CD14-positive monocyte (primary cell): ENCODE results near the gene ZNF611. TPM values are rescaled to one million over a fixed set of nuclear protein-coding genes. Genes with fewer than 3 reads are reported as not detected.
A peak's percentile ranks its signal among the peaks of the same experiment; 100 is the strongest.

Experiments
- DNase-seq, 3 donors: peaks; one replicate each; pipeline ENCODE4 v3.0.0-alpha.2; 2011 to 2022
- H2AFZ ChIP-seq: 2 replicates; pipeline ENCODE4 v1.6.0; 2012; ENCODE audit warnings: mild to moderate bottlenecking, low read depth, low read length, inconsistent platforms; ENCODE audit not compliant: insufficient read depth, poor library complexity, severe bottlenecking
- H3K27ac ChIP-seq, 2 donors: 1 replicate in 1 of 2; 2 replicates in 1 of 2; pipeline ENCODE4 v1.5.1; 2012 to 2013; ENCODE audit warnings: low read length in 2 of 2, control low read depth in 1 of 2, inconsistent platforms in 1 of 2, low read depth in 1 of 2, mild to moderate bottlenecking in 1 of 2
- H3K27me3 ChIP-seq, 2 donors: one replicate each; pipeline versions ENCODE4 v1.6.0 to v1.6.1; 2011 to 2013; ENCODE audit warnings: low read length in 2 of 2; ENCODE audit not compliant: control insufficient read depth in 2 of 2, insufficient read depth in 2 of 2
- H3K36me3 ChIP-seq, 2 donors: replicated peaks in 1 of 2; 1 replicate in 1 of 2; 2 replicates in 1 of 2; pipeline versions ENCODE4 v1.5.1 to v1.6.1; 2012 to 2013; ENCODE audit warnings: low read length in 2 of 2, control low read depth in 1 of 2, inconsistent platforms in 1 of 2, mild to moderate bottlenecking in 1 of 2; ENCODE audit not compliant: insufficient read depth in 2 of 2, control insufficient read depth in 1 of 2
- H3K4me1 ChIP-seq, 2 donors: 1 replicate in 1 of 2; 2 replicates in 1 of 2; pipeline versions ENCODE4 v1.5.1 to v1.6.1; 2012 to 2013; ENCODE audit warnings: low read length in 2 of 2, control low read depth in 1 of 2, inconsistent platforms in 1 of 2, mild to moderate bottlenecking in 1 of 2, moderate library complexity in 1 of 2; ENCODE audit not compliant: insufficient read depth in 2 of 2, control insufficient read depth in 1 of 2
- H3K4me2 ChIP-seq: replicated peaks from 2 replicates; pipeline ENCODE3; 2012; ENCODE audit warnings: low read length, moderate library complexity, mild to moderate bottlenecking; ENCODE audit not compliant: poor library complexity, severe bottlenecking; ENCODE audit errors: extremely low read depth
- H3K4me3 ChIP-seq, 3 experiments: fragments of 200-600 bp in 1 of 3; sonication (generic) in 1 of 3; replicated peaks in 1 of 3; 1 replicate in 2 of 3; 2 replicates in 1 of 3; pipeline ENCODE4 v1.5.1; 2011 to 2013; ENCODE audit warnings: low read length in 3 of 3, mild to moderate bottlenecking in 3 of 3, control low read depth in 2 of 3, low read depth in 2 of 3, inconsistent platforms in 1 of 3, moderate library complexity in 1 of 3
- H3K79me2 ChIP-seq: 2 replicates; pipeline ENCODE4 v1.6.0; 2012; ENCODE audit warnings: mild to moderate bottlenecking, control low read depth, inconsistent platforms, low read length, moderate library complexity; ENCODE audit not compliant: insufficient read depth
- H3K9ac ChIP-seq: 2 replicates; pipeline ENCODE4 v1.6.0; 2017; ENCODE audit warnings: low read length, mild to moderate bottlenecking; ENCODE audit not compliant: insufficient read depth, poor library complexity, severe bottlenecking
- H3K9me3 ChIP-seq, 2 donors: replicated peaks in 1 of 2; 1 replicate in 1 of 2; 2 replicates in 1 of 2; pipeline versions ENCODE4 v1.5.1 to v1.6.1; 2012 to 2013; ENCODE audit warnings: low read length in 2 of 2, control low read depth in 1 of 2; ENCODE audit not compliant: control insufficient read depth in 1 of 2, insufficient read depth in 1 of 2
- H4K20me1 ChIP-seq: 2 replicates; pipeline ENCODE4 v1.6.0; 2012; ENCODE audit warnings: mild to moderate bottlenecking, low read length, control low read depth, moderate library complexity; ENCODE audit not compliant: insufficient read depth
- H3K27ac Mint-ChIP-seq, 7 donors: one replicate each; pipeline ENCODE4 v1.8.0; 2020; ENCODE audit warnings: mild to moderate bottlenecking in 7 of 7, mixed read lengths in 7 of 7, moderate library complexity in 6 of 7, inconsistent platforms in 2 of 7
- H3K27me3 Mint-ChIP-seq, 3 donors: one replicate each; pipeline ENCODE4 v1.8.0; 2021 to 2022; ENCODE audit warnings: low read depth in 3 of 3, mild to moderate bottlenecking in 3 of 3, mixed read lengths in 3 of 3, moderate library complexity in 3 of 3, inconsistent platforms in 1 of 3
- H3K36me3 Mint-ChIP-seq, 2 donors: one replicate each; pipeline ENCODE4 v1.8.0; 2020; ENCODE audit warnings: mixed read lengths in 2 of 2, inconsistent platforms in 1 of 2, mild to moderate bottlenecking in 1 of 2
- H3K4me1 Mint-ChIP-seq: one replicate; pipeline ENCODE4 v1.8.0; 2020; ENCODE audit warnings: mild to moderate bottlenecking, mixed read lengths
- H3K4me3 Mint-ChIP-seq, 2 donors: one replicate each; pipeline ENCODE4 v1.8.0; 2020; ENCODE audit warnings: mild to moderate bottlenecking in 2 of 2, mixed read lengths in 2 of 2, moderate library complexity in 1 of 2
- H3K9me3 Mint-ChIP-seq, 7 donors: one replicate each; pipeline ENCODE4 v1.8.0; 2020 to 2022; ENCODE audit warnings: mixed read lengths in 7 of 7, mild to moderate bottlenecking in 6 of 7, moderate library complexity in 6 of 7, inconsistent platforms in 2 of 7
- WGBS: methylation state at CpG from one replicate; pipeline ENCODE4 v1.1.5; 2013; ENCODE audit warnings: missing lambda C conversion rate; ENCODE audit not compliant: insufficient coverage; 5-methylcytosine and 5-hydroxymethylcytosine counted together
- intact Hi-C, 2 donors: fragments of 100-400 bp; cut with micrococcal nuclease; formaldehyde crosslinking; loops; one replicate each; pipeline versions ENCODE4 v1.15.0 to v1.15.1; 2023
- polyA plus RNA-seq, 3 donors: library from polyadenylated mRNA; depleted of rRNA in 1 of 3; unstranded in 2 of 3; stranded (reverse) in 1 of 3; fragments of 300-500 nt in 2 of 3; fragments of >200 nt in 1 of 3; fragmentation: Illumina TruSeq in 2 of 3; gene quantifications; 1 replicate in 2 of 3; 2 replicates in 1 of 3; pipeline ENCODE4 v1.2.3, GENCODE V29; 2012 to 2021
- TF ChIP-seq, protein P1 (sequence below): fragments of 200-600 bp; IDR thresholded peaks from one replicate; pipeline ENCODE4 v1.8.0; 2022; ENCODE audit warnings: antibody characterized with exemption, mild to moderate bottlenecking

The ZNF611 gene
- polyA plus RNA-seq, 3 donors: 5.5 to 20.2 (median 12.0) TPM

DNA sequence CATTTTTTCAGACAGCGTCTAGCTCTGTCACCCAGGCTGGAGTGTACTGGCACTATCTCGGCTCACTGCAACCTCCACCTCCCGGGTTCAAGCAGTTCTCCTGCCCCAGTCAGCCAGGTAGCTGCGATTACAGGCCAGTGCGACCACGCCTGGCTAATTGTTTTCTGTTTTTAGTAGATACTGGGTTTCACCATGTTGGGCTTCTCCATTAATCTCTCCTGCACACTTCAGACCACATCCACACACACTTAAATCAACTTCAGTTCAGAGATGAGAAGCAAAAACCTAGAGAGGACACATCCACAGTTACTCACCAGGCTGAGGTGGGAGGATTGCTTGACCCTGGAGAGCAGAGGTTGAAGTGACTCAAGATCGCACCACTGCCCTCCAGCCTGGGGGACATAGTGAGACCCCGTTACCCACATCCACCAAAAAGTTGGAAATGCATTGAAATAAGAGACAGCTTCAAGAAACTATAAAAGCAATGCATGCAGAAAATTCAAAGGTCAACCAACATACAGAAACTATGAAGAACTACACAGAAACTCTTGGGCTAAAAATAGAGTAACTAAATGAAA, 42.3 kb downstream of the ZNF611 start:
- intact Hi-C loops: loop anchor here in 1 of 2 donors (5.0 kb wide), 1 partner anchor 55 kb away; the partner anchor contains the start of gene ZNF83
- Mint-ChIP-seq H3K27ac (no peak overlapping the region), H3K36me3 (peaks cover 0 to 2% of the 10 kb centered on the region in 2 donors), H3K9me3 (peaks cover 8 to 65% (median 40%) of the 10 kb centered on the region in 7 donors), H3K4me1 (peaks cover 35% of the 10 kb centered on the region), H3K4me3 (no peak overlapping the region), H3K27me3 (peaks cover 0 to 10% (median 0%) of the 10 kb centered on the region in 3 donors)
- H4K20me1 ChIP-seq: no peaks in the 10 kb centered on the region
- H2AFZ ChIP-seq: no peak overlapping the region
- H3K27ac ChIP-seq: no peak overlapping the region
- H3K79me2 ChIP-seq: peaks cover 15% of the 10 kb centered on the region
- H3K4me2 ChIP-seq: no peak overlapping the region
- DNase-seq: no peak
- WGBS: no CpG with 5 or more reads among the region's 8 CpGs
- H3K27me3 ChIP-seq: no peaks in the 10 kb centered on the region
- peaks cover 0 to 26% of the 10 kb centered on the region in 2 donors for H3K9me3 ChIP-seq
- TF ChIP-seq, protein P1, sequence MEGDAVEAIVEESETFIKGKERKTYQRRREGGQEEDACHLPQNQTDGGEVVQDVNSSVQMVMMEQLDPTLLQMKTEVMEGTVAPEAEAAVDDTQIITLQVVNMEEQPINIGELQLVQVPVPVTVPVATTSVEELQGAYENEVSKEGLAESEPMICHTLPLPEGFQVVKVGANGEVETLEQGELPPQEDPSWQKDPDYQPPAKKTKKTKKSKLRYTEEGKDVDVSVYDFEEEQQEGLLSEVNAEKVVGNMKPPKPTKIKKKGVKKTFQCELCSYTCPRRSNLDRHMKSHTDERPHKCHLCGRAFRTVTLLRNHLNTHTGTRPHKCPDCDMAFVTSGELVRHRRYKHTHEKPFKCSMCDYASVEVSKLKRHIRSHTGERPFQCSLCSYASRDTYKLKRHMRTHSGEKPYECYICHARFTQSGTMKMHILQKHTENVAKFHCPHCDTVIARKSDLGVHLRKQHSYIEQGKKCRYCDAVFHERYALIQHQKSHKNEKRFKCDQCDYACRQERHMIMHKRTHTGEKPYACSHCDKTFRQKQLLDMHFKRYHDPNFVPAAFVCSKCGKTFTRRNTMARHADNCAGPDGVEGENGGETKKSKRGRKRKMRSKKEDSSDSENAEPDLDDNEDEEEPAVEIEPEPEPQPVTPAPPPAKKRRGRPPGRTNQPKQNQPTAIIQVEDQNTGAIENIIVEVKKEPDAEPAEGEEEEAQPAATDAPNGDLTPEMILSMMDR: no peak
- no peak overlapping the region for H3K9ac ChIP-seq
- H3K36me3 ChIP-seq: no peaks in the 10 kb centered on the region
- H3K4me1 ChIP-seq: peaks cover 31 to 32% of the 10 kb centered on the region in 2 donors
- no peak overlapping the region for H3K4me3 ChIP-seq

DNA sequence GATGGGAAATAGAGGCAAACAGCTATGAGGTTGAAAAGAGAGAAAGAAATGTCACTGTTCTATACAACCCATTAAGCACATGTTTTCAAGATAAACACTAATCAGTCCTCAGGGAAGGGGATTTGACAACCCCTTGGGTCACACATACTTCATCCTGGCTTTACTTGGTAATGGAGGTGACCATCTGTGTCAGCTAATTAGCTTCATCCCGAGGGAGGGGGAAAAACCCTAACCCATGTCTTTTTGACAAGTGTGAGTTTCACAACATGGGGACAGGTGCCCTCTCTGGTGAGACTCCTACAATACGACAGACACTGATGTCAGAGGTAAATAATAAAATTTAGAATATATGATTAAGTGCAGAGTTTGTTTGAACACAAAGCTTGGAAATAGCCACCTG, 43.1 kb downstream of the ZNF611 start:
- peaks cover 19% of the 10 kb centered on the region for H3K79me2 ChIP-seq
- H3K27me3 ChIP-seq: no peaks in the 10 kb centered on the region
- peaks cover 31 to 33% of the 10 kb centered on the region in 2 donors for H3K4me1 ChIP-seq
- peaks cover 35% of the 10 kb centered on the region for H3K4me1 Mint-ChIP-seq
- H4K20me1 ChIP-seq: no peaks in the 10 kb centered on the region
- peak overlapping the region; percentile 98 for H2AFZ ChIP-seq
- H3K27ac ChIP-seq: no peak overlapping the region
- intact Hi-C loops: loop anchor here in 1 of 2 donors (5.0 kb wide), 1 partner anchor 54 kb away; the partner anchor contains the start of gene ZNF83
- no CpG with 5 or more reads among the region's 2 CpGs for WGBS
- TF ChIP-seq, protein P1: no peak
- H3K27ac Mint-ChIP-seq: no peak overlapping the region
- peaks cover 0 to 10% (median 0%) of the 10 kb centered on the region in 3 donors for H3K27me3 Mint-ChIP-seq
- no peak overlapping the region for H3K9ac ChIP-seq
- peaks cover 7 to 63% (median 33%) of the 10 kb centered on the region in 7 donors for H3K9me3 Mint-ChIP-seq
- no peaks in the 10 kb centered on the region for H3K36me3 ChIP-seq
- H3K4me2 ChIP-seq: no peak overlapping the region
- H3K4me3 ChIP-seq: peak overlapping the region in 1 of 3 experiments; percentile 89
- peaks cover 0 to 2% of the 10 kb centered on the region in 2 donors for H3K36me3 Mint-ChIP-seq
- DNase-seq: no peak
- H3K9me3 ChIP-seq: peaks cover 0 to 26% of the 10 kb centered on the region in 2 donors
- peak overlapping the region; percentile 96 to 99 for H3K4me3 Mint-ChIP-seq
